A549 (cell line): ENCODE results near the gene CTLA4. TPM values are rescaled to one million over a fixed set of nuclear protein-coding genes. Genes with fewer than 3 reads are reported as not detected.

Experiments
- ATAC-seq, 2 experiments: fragments of 200-7000 bp in 1 of 2; fragments of >200 bp in 1 of 2; cut with Nextera tagmentation in 1 of 2; cut with Tn5 transposase in 1 of 2; 3 replicates each; pipeline versions ENCODE4 v1.8.0 to v1.9.1; 2018 to 2020; ENCODE audit warnings: mild to moderate bottlenecking in 1 of 2, moderate library complexity in 1 of 2
- CTCF ChIA-PET: fragments of 300-600 bp; sonication (Branson Sonifier 250); formaldehyde crosslinking; extraction: SDS; loops from one replicate; lab custom pipeline; 2021; ENCODE audit warnings: antibody characterized with exemption, inconsistent platforms; lab: Yijun Ruan, JAX
- POLR2A ChIA-PET: fragments of 350-600 bp; formaldehyde crosslinking; extraction: SDS; loops from one replicate; lab custom pipeline; 2021; ENCODE audit warnings: antibody characterized with exemption, inconsistent platforms; lab: Yijun Ruan, JAX
- DNase-seq, 2 experiments: peaks; one replicate each; pipeline versions ENCODE4 v3.0.0 to v3.0.0-alpha.2; 2011 to 2016; ENCODE audit warnings: low read depth in 1 of 2, low spot score in 1 of 2
- FAIRE-seq: peaks from 2 replicates; lab custom pipeline; 2011; peaks lifted over from hg19 to GRCh38; lab: Jason Lieb, UNC
- H3K27ac ChIP-seq, 2 experiments: fragments of >200 bp; sonication (Bioruptor Twin); formaldehyde crosslinking; 3 replicates each; pipeline ENCODE4 v1.5.1; 2016 to 2017
- H3K4me1 ChIP-seq: fragments of >200 bp; sonication (Bioruptor Twin); formaldehyde crosslinking; 3 replicates; pipeline ENCODE4 v1.6.1; 2016
- H3K4me2 ChIP-seq: fragments of >200 bp; sonication (Bioruptor Twin); formaldehyde crosslinking; 3 replicates; pipeline ENCODE4 v1.6.1; 2016
- H3K4me3 ChIP-seq: fragments of >200 bp; sonication (Bioruptor Twin); formaldehyde crosslinking; 3 replicates; pipeline ENCODE4 v1.5.1; 2016
- H3K9me3 ChIP-seq: fragments of >200 bp; sonication (Bioruptor Twin); formaldehyde crosslinking; 3 replicates; pipeline ENCODE4 v1.6.1; 2016
- ATOH8 ChIP-seq: fragments of 250-450 bp; sonication (Bioruptor Pico); IDR thresholded peaks from 2 replicates; pipeline ENCODE4 v1.5.0; 2020; ENCODE audit warnings: low read depth, mild to moderate bottlenecking, moderate library complexity
- BCL3 ChIP-seq: fragments of >200 bp; sonication (Bioruptor Twin); formaldehyde crosslinking; IDR thresholded peaks from 3 replicates; pipeline ENCODE4 v1.6.1; 2016
- CEBPB ChIP-seq, 2 experiments: fragments of >200 bp in 1 of 2; sonication (Bioruptor Twin) in 1 of 2; formaldehyde crosslinking in 1 of 2; IDR thresholded peaks; 2 replicates each; pipeline ENCODE4 v1.6.1; 2012 to 2016
- EHF ChIP-seq: fragments of 250-450 bp; sonication (Bioruptor Pico); IDR thresholded peaks from 2 replicates; pipeline ENCODE4 v1.5.0; 2020; ENCODE audit warnings: mild to moderate bottlenecking
- ESRRA ChIP-seq: fragments of 150-350 bp; IDR thresholded peaks from 2 replicates; pipeline ENCODE4 v1.6.1; 2014; ENCODE audit warnings: mild to moderate bottlenecking, low read length, borderline replicate concordance
- FOSB ChIP-seq: fragments of 250-450 bp; sonication (Bioruptor Pico); IDR thresholded peaks from 2 replicates; pipeline ENCODE4 v1.5.0; 2020; ENCODE audit warnings: mild to moderate bottlenecking, moderate library complexity
- FOSL2 ChIP-seq, 2 experiments: fragments of 450-650 bp in 1 of 2; fragments of >200 bp in 1 of 2; sonication (Bioruptor Twin) in 1 of 2; formaldehyde crosslinking; IDR thresholded peaks; 2 replicates each; pipeline versions ENCODE4 v1.5.0 to v1.6.1; 2016 to 2020; ENCODE audit warnings: mild to moderate bottlenecking in 1 of 2, moderate library complexity in 1 of 2
- FOXS1 ChIP-seq: fragments of 250-450 bp; sonication (Bioruptor Pico); IDR thresholded peaks from 2 replicates; pipeline ENCODE4 v1.5.0; 2020; ENCODE audit warnings: mild to moderate bottlenecking, moderate library complexity
- GATA3 ChIP-seq: IDR thresholded peaks from 2 replicates; pipeline ENCODE4 v1.6.1; 2012; ENCODE audit warnings: borderline replicate concordance
- HOXA7 ChIP-seq: fragments of 250-450 bp; sonication (Bioruptor Pico); IDR thresholded peaks from 2 replicates; pipeline ENCODE4 v1.5.0; 2020; ENCODE audit warnings: mild to moderate bottlenecking, moderate library complexity
- JUN ChIP-seq, 2 experiments: fragments of >200 bp; sonication (Bioruptor Twin); formaldehyde crosslinking; IDR thresholded peaks; 2 replicates in 1 of 2; 3 replicates in 1 of 2; pipeline ENCODE4 v1.6.1; 2016 to 2017
- MYC ChIP-seq: IDR thresholded peaks from 2 replicates; pipeline ENCODE4 v1.6.1; 2012; ENCODE audit warnings: mild to moderate bottlenecking, inconsistent platforms, low read length, improper control_type of control experiment, borderline replicate concordance
- PBX3 ChIP-seq: IDR thresholded peaks from 2 replicates; pipeline ENCODE4 v1.6.1; 2012
- PHF8 ChIP-seq: fragments of 200-600 bp; sonication (generic); IDR thresholded peaks from 2 replicates; pipeline ENCODE4 v1.6.1; 2016; ENCODE audit warnings: low read depth, mild to moderate bottlenecking, antibody characterized with exemption, moderate library complexity, borderline replicate concordance
- POLR2A ChIP-seq: IDR thresholded peaks from 2 replicates; pipeline ENCODE4 v1.6.1; 2012; ENCODE audit warnings: mild to moderate bottlenecking, low read length
- RAD21 ChIP-seq, 2 experiments: fragments of >200 bp in 1 of 2; sonication (Bioruptor Twin) in 1 of 2; formaldehyde crosslinking in 1 of 2; IDR thresholded peaks in 1 of 2; conservative IDR thresholded peaks in 1 of 2; 2 replicates in 1 of 2; 3 replicates in 1 of 2; pipeline ENCODE4 v1.6.1; 2012 to 2018; ENCODE audit warnings: inconsistent platforms in 1 of 2
- RCOR1 ChIP-seq: fragments of 150-350 bp; IDR thresholded peaks from 2 replicates; pipeline ENCODE4 v1.6.1; 2014; ENCODE audit warnings: antibody characterized with exemption, low read length, low read depth
- SMC3 ChIP-seq: fragments of >200 bp; sonication (Bioruptor Twin); formaldehyde crosslinking; IDR thresholded peaks from 3 replicates; pipeline ENCODE4 v1.6.1; 2018; ENCODE audit warnings: inconsistent platforms
- TP53 ChIP-seq: fragments of 250-450 bp; sonication (Bioruptor Pico); IDR thresholded peaks from 2 replicates; pipeline ENCODE4 v1.5.0; 2021; ENCODE audit warnings: mild to moderate bottlenecking, moderate library complexity
- ZFP36 ChIP-seq: fragments of 450-650 bp; IDR thresholded peaks from 2 replicates; pipeline ENCODE4 v1.6.1; 2014; ENCODE audit warnings: borderline replicate concordance; ENCODE audit not compliant: partially characterized antibody
- ZSCAN20 ChIP-seq: fragments of 250-450 bp; sonication (Bioruptor Pico); IDR thresholded peaks from 2 replicates; pipeline ENCODE4 v1.8.0; 2022; ENCODE audit warnings: mild to moderate bottlenecking, moderate library complexity
- WGBS: methylation state at CpG from one replicate; pipeline ENCODE4 v1.1.6; 2017; ENCODE audit errors: missing lambda C conversion rate; 5-methylcytosine and 5-hydroxymethylcytosine counted together
- polyA plus RNA-seq, 4 experiments: library from polyadenylated mRNA; depleted of rRNA in 3 of 4; stranded (reverse); fragments of >200 nt; fragmentation: RNase III in 1 of 4; extraction: RNeasy Plus Mini Kit Qiagen cat#74134 plus additional on column Dnase treatment in 1 of 4; gene quantifications; 2 replicates in 3 of 4; 3 replicates in 1 of 4; pipeline ENCODE4 v1.2.3, GENCODE V29; 2011 to 2017
- TF ChIP-seq, protein P1 (sequence below): fragments of >200 bp; sonication (Bioruptor Twin); formaldehyde crosslinking; IDR thresholded peaks from 3 replicates; pipeline ENCODE4 v1.5.1; 2016
- TF ChIP-seq, protein P2 (sequence below): fragments of >200 bp; sonication (Bioruptor Twin); formaldehyde crosslinking; IDR thresholded peaks from 2 replicates; pipeline ENCODE4 v1.6.1; 2016

The CTLA4 gene
- polyA plus RNA-seq, 2 of the 4 experiments (the other 2 are of a cell fraction): not detected

DNA sequence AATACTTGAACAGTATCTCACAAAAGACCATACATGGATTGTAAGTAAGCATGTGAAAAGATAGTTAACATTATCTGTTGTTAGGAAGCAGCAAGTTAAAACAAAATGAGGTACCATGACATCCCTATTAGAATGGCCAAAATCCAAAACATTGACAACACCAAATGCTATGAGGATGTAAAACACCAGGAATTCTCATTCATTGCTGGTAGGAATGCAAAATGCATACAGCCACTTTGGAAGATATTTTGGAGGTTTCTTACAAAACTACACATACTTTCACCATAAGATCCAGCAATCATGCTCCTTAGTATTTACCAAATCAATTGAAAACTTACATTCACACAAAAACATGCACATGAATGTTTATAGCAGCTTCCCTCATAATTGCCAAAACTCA lies 38.1 kb downstream of the CTLA4 start (continued):
- TF ChIP-seq ZFP36 (no peak), RCOR1 (no peak)

- CTCF ChIA-PET: no interaction called here
- H3K4me3 ChIP-seq: no peak overlapping the region
- H3K27ac ChIP-seq: no peak overlapping the region
- TF ChIP-seq POLR2A (no peak), MYC (no peak), FOSB (CRISPR knock-in tag) (no peak), HOXA7 (no peak), ZSCAN20 (CRISPR knock-in tag) (no peak), JUN (IDR thresholded peaks at IDR 0.05) (no peak), RAD21 (conservative IDR thresholded peaks at IDR 0.05 in 1 of 2, IDR thresholded peaks at IDR 0.05 in 1 of 2) (no peak), FOSL2 (IDR thresholded peaks at IDR 0.05) (no peak), FOSL2 (CRISPR knock-in tag; IDR thresholded peaks at IDR 0.05) (no peak), ZFP36 (no peak), CEBPB (IDR thresholded peaks at IDR 0.05) (no peak), ESRRA (no peak), SMC3 (no peak), BCL3 (no peak), TP53 (CRISPR knock-in tag) (no peak)
- TF ChIP-seq, protein P1, sequence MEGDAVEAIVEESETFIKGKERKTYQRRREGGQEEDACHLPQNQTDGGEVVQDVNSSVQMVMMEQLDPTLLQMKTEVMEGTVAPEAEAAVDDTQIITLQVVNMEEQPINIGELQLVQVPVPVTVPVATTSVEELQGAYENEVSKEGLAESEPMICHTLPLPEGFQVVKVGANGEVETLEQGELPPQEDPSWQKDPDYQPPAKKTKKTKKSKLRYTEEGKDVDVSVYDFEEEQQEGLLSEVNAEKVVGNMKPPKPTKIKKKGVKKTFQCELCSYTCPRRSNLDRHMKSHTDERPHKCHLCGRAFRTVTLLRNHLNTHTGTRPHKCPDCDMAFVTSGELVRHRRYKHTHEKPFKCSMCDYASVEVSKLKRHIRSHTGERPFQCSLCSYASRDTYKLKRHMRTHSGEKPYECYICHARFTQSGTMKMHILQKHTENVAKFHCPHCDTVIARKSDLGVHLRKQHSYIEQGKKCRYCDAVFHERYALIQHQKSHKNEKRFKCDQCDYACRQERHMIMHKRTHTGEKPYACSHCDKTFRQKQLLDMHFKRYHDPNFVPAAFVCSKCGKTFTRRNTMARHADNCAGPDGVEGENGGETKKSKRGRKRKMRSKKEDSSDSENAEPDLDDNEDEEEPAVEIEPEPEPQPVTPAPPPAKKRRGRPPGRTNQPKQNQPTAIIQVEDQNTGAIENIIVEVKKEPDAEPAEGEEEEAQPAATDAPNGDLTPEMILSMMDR: no peak
- no peak overlapping the region for H3K4me2 ChIP-seq
- FAIRE-seq (no peak), ATAC-seq (no peak), DNase-seq (no peak)
- POLR2A ChIA-PET: no interaction called here
- WGBS: 66% methylated on average over 6 of the region's 6 CpGs
- 0 out of 3 replicates have a peak, but pooled peaks cover 3% of the 10 kb centered on the region for H3K4me1 ChIP-seq
- H3K9me3 ChIP-seq: no peaks in the 10 kb centered on the region
Measured at GRCh38 chr2:203908066-203908796, 40.7 kb downstream of the CTLA4 start.

- Histone ChIP-seq H3K4me2 (no peak overlapping the region), H3K27ac (no peak overlapping the region), H3K4me3 (no peak overlapping the region), H3K9me3 (no peaks in the 10 kb centered on the region), H3K4me1 (0 out of 3 replicates have a peak, but pooled peaks cover 3% of the 10 kb centered on the region)
- WGBS: 8% methylated on average over 3 of the region's 3 CpGs
- POLR2A ChIA-PET: no interaction called here
- no peak for TF ChIP-seq PHF8
- TF ChIP-seq CEBPB (IDR thresholded peaks at IDR 0.05): no peak
- TF ChIP-seq GATA3: no peak
- no peak for TF ChIP-seq FOXS1 (CRISPR knock-in tag)
- TF ChIP-seq, protein P2, sequence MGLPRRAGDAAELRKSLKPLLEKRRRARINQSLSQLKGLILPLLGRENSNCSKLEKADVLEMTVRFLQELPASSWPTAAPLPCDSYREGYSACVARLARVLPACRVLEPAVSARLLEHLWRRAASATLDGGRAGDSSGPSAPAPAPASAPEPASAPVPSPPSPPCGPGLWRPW: no peak
- TF ChIP-seq ATOH8 (CRISPR knock-in tag): no peak
- no peak for TF ChIP-seq PBX3
- no peak for TF ChIP-seq EHF (CRISPR knock-in tag)
- CTCF ChIA-PET: interaction anchor here (1.4 to 2.1 kb wide), 3 partner anchors 10 to 1320 kb away, joined by 3 to 12 read pairs (median 7); no protein-coding TSS in a partner anchor
- no peak for FAIRE-seq
- peak in 1 of 2 experiments; percentile 28; a peak in 2 of 6 replicates for ATAC-seq
- no peak for DNase-seq
Measured at GRCh38 chr2:203908797-203909185, 41.2 kb downstream of the CTLA4 start.
